ENCODE data around the gene PHYHIPL. TPM values are rescaled to one million over a fixed set of nuclear protein-coding genes. Genes with fewer than 3 reads are reported as not detected.

The PHYHIPL gene
- total RNA-seq, 1 donor from 2014 or later = not detected

DNA sequence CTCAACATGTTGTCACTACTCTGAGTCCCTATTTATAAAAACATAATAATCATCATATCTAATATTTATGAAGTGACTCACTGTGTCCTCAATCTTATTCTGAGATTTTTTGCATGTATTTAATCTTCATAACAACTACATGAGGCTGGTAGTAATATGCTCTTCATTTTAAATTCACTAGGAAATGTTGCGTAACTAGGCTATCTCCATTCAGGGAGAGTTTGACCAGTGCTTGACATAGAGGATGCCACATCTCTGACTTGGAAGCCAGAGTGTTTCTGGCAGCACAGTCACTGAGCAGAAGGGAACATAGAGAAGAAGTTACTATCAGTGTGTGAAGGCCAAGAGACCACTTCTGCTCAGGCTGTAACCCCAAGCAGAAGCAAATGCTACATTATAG lies 97.0 kb downstream of the PHYHIPL start:
- intact Hi-C loops (cut with DNase I) = no loop called here
- H3K27ac ChIP-seq = no peak overlapping the region
- no peaks in the 10 kb centered on the region for H3K27me3 ChIP-seq
- H3K36me3 ChIP-seq = peaks cover 5 to 12% of the 10 kb centered on the region in 2 donors
- H3K4me3 ChIP-seq = no peak overlapping the region
- TF ChIP-seq, protein P1, sequence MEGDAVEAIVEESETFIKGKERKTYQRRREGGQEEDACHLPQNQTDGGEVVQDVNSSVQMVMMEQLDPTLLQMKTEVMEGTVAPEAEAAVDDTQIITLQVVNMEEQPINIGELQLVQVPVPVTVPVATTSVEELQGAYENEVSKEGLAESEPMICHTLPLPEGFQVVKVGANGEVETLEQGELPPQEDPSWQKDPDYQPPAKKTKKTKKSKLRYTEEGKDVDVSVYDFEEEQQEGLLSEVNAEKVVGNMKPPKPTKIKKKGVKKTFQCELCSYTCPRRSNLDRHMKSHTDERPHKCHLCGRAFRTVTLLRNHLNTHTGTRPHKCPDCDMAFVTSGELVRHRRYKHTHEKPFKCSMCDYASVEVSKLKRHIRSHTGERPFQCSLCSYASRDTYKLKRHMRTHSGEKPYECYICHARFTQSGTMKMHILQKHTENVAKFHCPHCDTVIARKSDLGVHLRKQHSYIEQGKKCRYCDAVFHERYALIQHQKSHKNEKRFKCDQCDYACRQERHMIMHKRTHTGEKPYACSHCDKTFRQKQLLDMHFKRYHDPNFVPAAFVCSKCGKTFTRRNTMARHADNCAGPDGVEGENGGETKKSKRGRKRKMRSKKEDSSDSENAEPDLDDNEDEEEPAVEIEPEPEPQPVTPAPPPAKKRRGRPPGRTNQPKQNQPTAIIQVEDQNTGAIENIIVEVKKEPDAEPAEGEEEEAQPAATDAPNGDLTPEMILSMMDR (IDR thresholded peaks at IDR 0.05) = no peak
- DNase-seq (ENCODE audit: low spot score in 2 of 2) = no peak
- peaks cover 0 to 7% of the 10 kb centered on the region in 2 donors for H3K4me1 ChIP-seq
- no peaks in the 10 kb centered on the region for H3K9me3 ChIP-seq

GRCh38 chr10:59276133-59276532 lies 99.7 kb downstream of the PHYHIPL start:
- DNase-seq (ENCODE audit: low spot score in 2 of 2) = no peak
- Histone ChIP-seq H3K27ac (no peak overlapping the region), H3K9me3 (no peaks in the 10 kb centered on the region), H3K27me3 (no peaks in the 10 kb centered on the region), H3K36me3 (no peaks in the 10 kb centered on the region), H3K4me1 (peaks cover 0 to 7% of the 10 kb centered on the region in 2 donors), H3K4me3 (no peak overlapping the region)
- intact Hi-C loops (cut with DNase I) = no loop called here
- TF ChIP-seq, protein P1 (IDR thresholded peaks at IDR 0.05) = no peak

DNA sequence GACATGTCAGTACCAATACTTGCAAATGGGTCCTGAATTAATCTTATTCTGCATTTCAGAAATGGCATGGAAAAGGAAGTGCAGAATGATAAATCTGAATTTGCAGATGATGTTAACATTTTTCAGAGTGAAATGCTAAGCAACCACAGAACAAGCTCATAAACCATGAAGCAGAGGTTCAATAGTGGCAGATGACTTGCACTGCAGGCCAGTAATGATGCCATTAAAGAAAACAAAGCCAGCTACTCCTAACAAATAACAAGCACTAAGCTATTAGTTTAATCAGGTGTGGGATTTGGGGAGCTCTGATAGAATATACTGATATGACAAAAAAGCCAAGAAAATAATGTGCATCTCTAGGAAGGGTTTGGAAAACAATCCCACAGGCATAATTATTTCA lies 100.5 kb downstream of the PHYHIPL start:
- TF ChIP-seq, protein P1 (IDR thresholded peaks at IDR 0.05) = no peak
- Histone ChIP-seq H3K9me3 (no peaks in the 10 kb centered on the region), H3K4me1 (peaks cover 0 to 7% of the 10 kb centered on the region in 2 donors), H3K27ac (no peak overlapping the region), H3K27me3 (no peaks in the 10 kb centered on the region), H3K4me3 (no peak overlapping the region), H3K36me3 (no peaks in the 10 kb centered on the region)
- DNase-seq (ENCODE audit: low spot score in 2 of 2) = no peak
- intact Hi-C loops (cut with DNase I) = no loop called here

DNA sequence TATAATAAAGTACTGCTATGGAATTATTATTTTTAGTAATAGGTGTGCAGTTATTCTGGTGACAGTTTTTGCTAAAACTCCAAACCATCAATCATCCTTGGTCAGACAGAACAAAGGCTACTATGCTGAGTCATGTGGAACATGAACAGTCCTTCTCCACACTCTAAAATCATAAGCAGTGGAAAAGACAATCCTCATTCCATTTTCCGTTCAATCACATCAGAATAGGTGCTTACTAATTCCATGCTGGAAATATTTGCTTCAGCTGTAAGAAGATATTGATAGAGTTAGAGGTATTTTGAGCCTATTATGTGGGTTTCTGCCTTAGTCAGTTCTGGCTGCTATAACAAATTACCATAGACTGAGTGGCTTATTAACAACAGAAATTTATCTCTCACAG lies 103.0 kb downstream of the PHYHIPL start:
- Histone ChIP-seq H3K36me3 (no peaks in the 10 kb centered on the region), H3K27me3 (no peaks in the 10 kb centered on the region), H3K9me3 (no peaks in the 10 kb centered on the region), H3K27ac (no peak overlapping the region), H3K4me1 (no peaks in the 10 kb centered on the region), H3K4me3 (no peak overlapping the region)
- TF ChIP-seq, protein P1 (IDR thresholded peaks at IDR 0.05) = no peak
- no peak for DNase-seq (ENCODE audit: low spot score in 2 of 2)
- intact Hi-C loops (cut with DNase I) = no loop called here

DNA sequence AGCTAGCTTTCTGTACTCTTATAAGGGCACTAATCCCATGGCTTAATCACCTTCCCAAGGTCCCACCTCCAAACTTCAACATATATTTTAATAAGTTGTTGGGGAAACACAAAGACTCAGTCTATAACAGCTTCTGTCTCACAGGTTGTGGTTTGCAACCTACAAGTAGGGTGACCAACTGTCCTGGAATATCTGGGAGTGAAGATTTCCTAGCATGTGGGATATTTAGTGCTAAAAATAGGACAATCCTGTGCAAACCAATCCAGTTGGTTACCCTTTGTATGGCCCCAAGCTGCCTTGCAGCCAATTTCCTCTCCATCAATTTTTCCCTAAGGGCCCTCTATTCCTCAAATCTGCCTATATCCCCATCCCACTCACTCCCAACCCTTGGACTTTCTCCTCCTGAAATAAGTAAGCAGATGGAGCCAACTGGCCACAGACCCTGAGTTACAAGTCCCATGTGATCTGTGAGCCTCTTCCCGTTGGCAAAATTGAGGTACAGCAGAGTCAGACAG lies 103.6 kb downstream of the PHYHIPL start:
- Histone ChIP-seq H3K4me3 (no peak overlapping the region), H3K9me3 (no peaks in the 10 kb centered on the region), H3K4me1 (no peaks in the 10 kb centered on the region), H3K27me3 (no peaks in the 10 kb centered on the region), H3K27ac (no peak overlapping the region), H3K36me3 (no peaks in the 10 kb centered on the region)
- TF ChIP-seq, protein P1 (IDR thresholded peaks at IDR 0.05) = no peak
- no peak for DNase-seq (ENCODE audit: low spot score in 2 of 2)
- intact Hi-C loops (cut with DNase I) = no loop called here

DNA sequence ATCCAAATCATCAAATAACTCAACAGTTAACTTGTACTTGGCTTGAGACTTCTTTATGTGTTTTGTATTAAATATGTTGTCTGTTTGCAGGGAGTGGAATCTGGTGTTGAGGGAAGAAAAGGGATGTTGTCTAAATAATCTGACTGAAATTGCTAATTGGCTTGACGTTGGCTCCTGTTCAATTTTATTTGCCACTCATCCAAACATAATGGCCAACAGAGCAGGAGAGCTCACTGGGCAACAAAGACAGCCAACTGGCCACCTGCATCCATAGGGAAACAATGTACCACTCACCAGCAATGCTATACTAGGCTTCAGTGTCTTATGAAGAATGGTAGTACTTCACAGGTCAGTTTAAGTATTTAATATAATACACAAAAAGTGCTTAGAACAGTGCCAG lies 105.4 kb downstream of the PHYHIPL start:
- intact Hi-C loops (cut with DNase I) = no loop called here
- no peak overlapping the region for H3K27ac ChIP-seq
- no peak for DNase-seq (ENCODE audit: low spot score in 2 of 2)
- H3K27me3 ChIP-seq = no peaks in the 10 kb centered on the region
- no peaks in the 10 kb centered on the region for H3K36me3 ChIP-seq
- no peak overlapping the region for H3K4me3 ChIP-seq
- no peaks in the 10 kb centered on the region for H3K4me1 ChIP-seq
- TF ChIP-seq, protein P1 (IDR thresholded peaks at IDR 0.05) = no peak
- no peaks in the 10 kb centered on the region for H3K9me3 ChIP-seq

Data from ascending aorta (tissue), 2 donors.